Erythroblast (primary cell): ENCODE data around the gene BMF.

Experiments used
- GATA1 ChIP-seq: IDR thresholded peaks from 2 replicates; pipeline ENCODE4 v1.6.1; 2011; ENCODE audit warnings: low read depth, mild to moderate bottlenecking, control low read depth, low read length, moderate library complexity
- POLR2A ChIP-seq: IDR thresholded peaks from 2 replicates; pipeline ENCODE4 v1.6.1; 2011; ENCODE audit warnings: mild to moderate bottlenecking, low read length

- no peak for TF ChIP-seq POLR2A
- no peak for TF ChIP-seq GATA1
These were observed 43.3 kb upstream of the BMF start for GRCh38 chr15:40151991-40152390.
